Measurements from ENCODE around the gene COL1A1.

Gene COL1A1

DNA sequence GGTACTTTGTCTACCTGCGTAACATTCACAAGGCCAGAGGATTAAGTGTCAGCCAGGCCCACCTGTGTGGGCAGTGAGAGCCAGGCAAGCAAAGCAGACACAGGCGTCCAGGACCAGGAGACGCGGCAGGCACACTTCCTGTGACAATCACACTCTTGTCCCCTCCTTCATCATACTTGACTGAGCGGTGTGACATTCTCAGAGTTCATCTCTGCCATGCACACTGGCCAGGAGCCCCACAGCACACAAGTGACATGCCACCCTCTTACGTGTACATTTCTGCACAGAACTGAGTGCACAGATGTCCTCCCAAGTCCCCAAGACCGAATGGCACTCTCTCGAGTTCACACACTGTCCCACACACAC, 59.7 kb downstream of the COL1A1 start:
- H3K4me1 ChIP-seq = peaks cover 3% of the 10 kb centered on the region
- H3K4me2 ChIP-seq (ENCODE audit: low read length) = no peak overlapping the region
- H3K36me3 ChIP-seq (ENCODE audit: control insufficient read depth, insufficient read depth, low read length) = no peaks in the 10 kb centered on the region
- no peak overlapping the region for H3K9ac ChIP-seq
- H3K9me3 ChIP-seq (ENCODE audit: control insufficient read depth, low read length) = no peaks in the 10 kb centered on the region
- H3K79me2 ChIP-seq = no peaks in the 10 kb centered on the region
- H3K4me3 ChIP-seq (ENCODE audit: low read depth, low read length) = no peak overlapping the region
- H3K27me3 ChIP-seq (ENCODE audit: control insufficient read depth, insufficient read depth, low read length) = no peaks in the 10 kb centered on the region
- no peak overlapping the region for H2AFZ ChIP-seq
- no peak overlapping the region for H3K27ac ChIP-seq
- TF ChIP-seq, protein P1, sequence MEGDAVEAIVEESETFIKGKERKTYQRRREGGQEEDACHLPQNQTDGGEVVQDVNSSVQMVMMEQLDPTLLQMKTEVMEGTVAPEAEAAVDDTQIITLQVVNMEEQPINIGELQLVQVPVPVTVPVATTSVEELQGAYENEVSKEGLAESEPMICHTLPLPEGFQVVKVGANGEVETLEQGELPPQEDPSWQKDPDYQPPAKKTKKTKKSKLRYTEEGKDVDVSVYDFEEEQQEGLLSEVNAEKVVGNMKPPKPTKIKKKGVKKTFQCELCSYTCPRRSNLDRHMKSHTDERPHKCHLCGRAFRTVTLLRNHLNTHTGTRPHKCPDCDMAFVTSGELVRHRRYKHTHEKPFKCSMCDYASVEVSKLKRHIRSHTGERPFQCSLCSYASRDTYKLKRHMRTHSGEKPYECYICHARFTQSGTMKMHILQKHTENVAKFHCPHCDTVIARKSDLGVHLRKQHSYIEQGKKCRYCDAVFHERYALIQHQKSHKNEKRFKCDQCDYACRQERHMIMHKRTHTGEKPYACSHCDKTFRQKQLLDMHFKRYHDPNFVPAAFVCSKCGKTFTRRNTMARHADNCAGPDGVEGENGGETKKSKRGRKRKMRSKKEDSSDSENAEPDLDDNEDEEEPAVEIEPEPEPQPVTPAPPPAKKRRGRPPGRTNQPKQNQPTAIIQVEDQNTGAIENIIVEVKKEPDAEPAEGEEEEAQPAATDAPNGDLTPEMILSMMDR (IDR thresholded peaks at IDR 0.05) = no peak

DNA sequence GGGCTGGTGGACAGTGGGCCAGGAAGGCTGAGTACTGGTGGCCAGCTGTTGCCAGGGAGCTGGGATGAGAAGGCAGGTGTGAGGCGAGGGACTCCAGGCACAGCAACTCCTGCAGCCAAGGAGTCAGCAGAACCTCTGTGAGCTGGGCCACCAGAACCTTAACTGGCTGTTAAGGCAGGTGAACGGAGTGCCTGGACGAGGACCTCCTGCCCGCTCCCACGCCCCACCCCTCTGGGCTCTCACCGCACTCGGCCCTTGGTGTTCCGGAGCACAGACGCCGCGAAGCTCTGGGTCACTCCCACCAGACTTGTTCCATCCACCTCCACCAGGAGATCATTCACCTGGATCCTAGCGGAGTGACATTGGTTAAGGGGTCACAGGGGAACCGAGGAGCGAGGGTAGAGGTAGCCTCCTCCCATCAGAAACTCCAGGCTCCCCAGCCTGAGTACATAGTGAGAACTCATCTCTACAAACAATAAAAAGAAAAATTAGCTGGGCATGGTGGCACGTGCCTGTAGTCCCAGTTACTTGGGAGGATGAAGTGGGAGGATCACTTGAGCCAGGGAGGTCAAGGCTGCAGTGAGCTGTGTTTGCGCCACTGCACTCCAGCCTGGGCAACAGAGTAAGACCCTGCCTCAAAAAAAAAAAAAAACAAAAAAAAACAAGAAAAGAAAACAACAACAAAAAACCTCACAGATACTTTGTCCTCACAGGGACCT, 60.2 kb downstream of the COL1A1 start:
- H2AFZ ChIP-seq = no peak overlapping the region
- H3K9ac ChIP-seq = no peak overlapping the region
- no peaks in the 10 kb centered on the region for H3K79me2 ChIP-seq
- no peak overlapping the region for H3K4me2 ChIP-seq (ENCODE audit: low read length)
- H3K36me3 ChIP-seq (ENCODE audit: control insufficient read depth, insufficient read depth, low read length) = no peaks in the 10 kb centered on the region
- no peak overlapping the region for H3K4me3 ChIP-seq (ENCODE audit: low read depth, low read length)
- no peaks in the 10 kb centered on the region for H3K27me3 ChIP-seq (ENCODE audit: control insufficient read depth, insufficient read depth, low read length)
- H3K9me3 ChIP-seq (ENCODE audit: control insufficient read depth, low read length) = no peaks in the 10 kb centered on the region
- TF ChIP-seq, protein P1 (IDR thresholded peaks at IDR 0.05) = no peak
- H3K27ac ChIP-seq = peak overlapping the region; percentile 45
- peaks cover 3% of the 10 kb centered on the region for H3K4me1 ChIP-seq

DNA sequence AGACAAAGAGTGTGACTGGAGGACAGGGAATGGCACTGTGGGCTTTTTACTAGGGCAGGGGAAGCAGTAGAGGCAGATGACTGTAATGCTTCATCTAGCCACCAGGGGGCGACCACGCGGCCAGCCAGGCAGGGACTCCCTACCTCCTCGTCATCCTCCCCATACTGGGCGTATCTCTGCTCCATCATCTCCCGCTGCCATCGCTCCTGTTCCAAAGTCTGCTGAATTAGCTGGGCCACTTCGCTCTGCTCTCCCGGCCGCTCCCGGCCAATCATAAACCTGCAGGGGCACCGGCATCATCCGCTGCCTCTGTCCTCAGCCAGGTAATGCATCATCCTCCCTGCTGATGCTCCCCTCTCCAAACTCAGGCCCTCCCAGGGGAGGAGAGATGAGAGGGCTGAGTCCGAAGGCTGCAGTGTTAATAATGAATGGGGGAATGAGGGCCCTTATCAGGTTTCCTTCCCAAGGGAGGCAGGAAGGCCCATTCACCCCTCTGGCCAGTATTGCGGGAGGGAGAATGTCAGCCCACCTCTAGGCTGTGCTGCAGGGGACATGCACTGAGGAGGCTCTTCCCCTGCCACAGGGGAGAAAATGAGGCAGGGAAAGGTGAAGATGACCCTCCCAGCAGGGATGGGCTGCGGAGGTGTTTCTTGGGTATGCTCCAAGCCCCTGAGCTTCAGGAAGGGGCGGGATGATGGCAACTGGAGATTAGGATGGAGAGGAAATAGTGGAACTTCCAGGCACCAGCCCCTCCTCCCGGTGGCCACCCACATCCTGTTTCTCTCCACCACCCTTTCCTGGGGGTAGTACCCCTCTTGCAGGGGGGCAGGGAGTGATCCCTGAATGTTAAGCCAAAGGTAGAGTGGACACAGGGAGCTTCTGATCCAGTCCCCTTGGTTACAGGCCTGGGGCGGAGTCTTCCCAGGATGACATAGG, 61.2 kb downstream of the COL1A1 start:
- H3K4me3 ChIP-seq (ENCODE audit: low read depth, low read length) = no peak overlapping the region
- no peak overlapping the region for H2AFZ ChIP-seq
- H3K9ac ChIP-seq = no peak overlapping the region
- no peaks in the 10 kb centered on the region for H3K27me3 ChIP-seq (ENCODE audit: control insufficient read depth, insufficient read depth, low read length)
- H3K27ac ChIP-seq = peak overlapping the region; percentile 45
- TF ChIP-seq, protein P1 (IDR thresholded peaks at IDR 0.05) = peak; percentile 93
- no peaks in the 10 kb centered on the region for H3K9me3 ChIP-seq (ENCODE audit: control insufficient read depth, low read length)
- peaks cover 3% of the 10 kb centered on the region for H3K4me1 ChIP-seq
- H3K36me3 ChIP-seq (ENCODE audit: control insufficient read depth, insufficient read depth, low read length) = no peaks in the 10 kb centered on the region
- no peak overlapping the region for H3K4me2 ChIP-seq (ENCODE audit: low read length)
- no peaks in the 10 kb centered on the region for H3K79me2 ChIP-seq

DNA sequence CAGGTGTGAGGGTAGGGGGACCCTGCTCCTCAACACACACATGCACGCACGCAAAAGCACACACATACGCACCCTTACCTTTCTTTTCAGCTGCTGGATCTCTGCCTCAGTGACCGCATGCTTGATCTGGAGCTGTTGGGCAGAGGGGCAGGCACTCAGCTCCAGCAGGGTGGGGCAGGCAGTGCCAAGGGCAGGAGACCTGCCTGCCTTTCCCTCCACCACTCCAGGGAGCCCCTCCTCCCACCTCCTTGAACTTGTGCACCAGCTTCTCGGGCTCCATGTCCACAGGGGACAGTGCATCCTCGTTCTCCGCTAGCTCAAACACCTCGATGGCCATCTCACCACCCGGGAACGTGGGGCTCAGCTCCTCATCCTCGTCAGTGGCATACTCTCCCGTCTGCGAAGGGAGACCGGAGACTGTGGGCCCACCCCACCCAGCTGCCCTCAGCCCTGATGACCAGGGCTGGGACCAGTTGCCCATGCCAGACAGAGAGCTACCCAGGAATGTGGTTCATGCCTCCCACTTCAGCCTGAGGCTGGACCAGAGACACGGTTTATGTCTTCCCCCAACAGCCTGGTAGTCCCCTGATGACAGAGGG, 62.1 kb downstream of the COL1A1 start:
- Histone ChIP-seq H3K27me3 (ENCODE audit: control insufficient read depth, insufficient read depth, low read length) (no peaks in the 10 kb centered on the region), H3K27ac (peak overlapping the region; percentile 32), H3K4me3 (ENCODE audit: low read depth, low read length) (no peak overlapping the region), H3K36me3 (ENCODE audit: control insufficient read depth, insufficient read depth, low read length) (no peaks in the 10 kb centered on the region), H2AFZ (no peak overlapping the region), H3K9me3 (ENCODE audit: control insufficient read depth, low read length) (no peaks in the 10 kb centered on the region), H3K4me2 (ENCODE audit: low read length) (no peak overlapping the region), H3K9ac (no peak overlapping the region), H3K4me1 (peaks cover 3% of the 10 kb centered on the region), H3K79me2 (no peaks in the 10 kb centered on the region)
- TF ChIP-seq, protein P1 (IDR thresholded peaks at IDR 0.05) = no peak

Data from parathyroid adenoma (tissue), 2 donors.